WTC11 (cell line): Measurements from ENCODE around the gene TMPRSS6. TPM values are rescaled to one million over a fixed set of nuclear protein-coding genes. Genes with fewer than 3 reads are reported as not detected.

Source experiments
- ATAC-seq: fragments of 200-7000 bp; cut with Tn5 transposase; 2 replicates; pipeline ENCODE4 v1.10.0; 2021; ENCODE audit warnings: mild to moderate bottlenecking, moderate library complexity
- CTCF ChIA-PET: fragments of 300-600 bp; sonication (Branson Sonifier 250); formaldehyde crosslinking; loops from one replicate; lab custom pipeline; 2021; ENCODE audit warnings: antibody characterized with exemption; lab: Charles Lee
- POLR2A ChIA-PET: fragments of 350-600 bp; sonication (Branson Sonifier 250); formaldehyde crosslinking; loops from one replicate; lab custom pipeline; 2021; ENCODE audit warnings: antibody characterized with exemption; lab: Charles Lee
- DNase-seq: peaks from one replicate; pipeline ENCODE4 v3.0.0; 2021; ENCODE audit warnings: low spot score
- H3K27ac Mint-ChIP-seq: 2 replicates; pipeline ENCODE4 v1.8.0; 2021; ENCODE audit warnings: mixed read lengths
- H3K27me3 Mint-ChIP-seq: 2 replicates; pipeline ENCODE4 v1.8.0; 2021; ENCODE audit warnings: low read depth, mild to moderate bottlenecking, moderate library complexity, mixed read lengths
- H3K36me3 Mint-ChIP-seq: 2 replicates; pipeline ENCODE4 v1.8.0; 2021; ENCODE audit warnings: mixed read lengths
- H3K4me1 Mint-ChIP-seq: 2 replicates; pipeline ENCODE4 v1.8.0; 2022; ENCODE audit warnings: mixed read lengths
- H3K4me3 Mint-ChIP-seq: 2 replicates; pipeline ENCODE4 v1.8.0; 2021; ENCODE audit warnings: mild to moderate bottlenecking, moderate library complexity, mixed read lengths
- H3K9me3 Mint-ChIP-seq: 2 replicates; pipeline ENCODE4 v1.8.0; 2021; ENCODE audit warnings: mixed read lengths
- ARID4B ChIP-seq: sonication (generic); formaldehyde crosslinking; IDR thresholded peaks from 2 replicates; pipeline ENCODE4 v1.8.0; 2023; ENCODE audit warnings: missing genetic modification reagents, mild to moderate bottlenecking, borderline replicate concordance
- E2F4 ChIP-seq: sonication (generic); formaldehyde crosslinking; IDR thresholded peaks from 2 replicates; pipeline ENCODE4 v1.8.1; 2022; ENCODE audit warnings: low read depth, mild to moderate bottlenecking, moderate library complexity, missing genetic modification reagents, borderline replicate concordance
- ELF4 ChIP-seq: sonication (generic); formaldehyde crosslinking; IDR thresholded peaks from 2 replicates; pipeline ENCODE4 v1.8.1; 2022; ENCODE audit warnings: low read depth, mild to moderate bottlenecking, moderate library complexity, missing genetic modification reagents
- FOXP1 ChIP-seq: sonication (generic); formaldehyde crosslinking; IDR thresholded peaks from 2 replicates; pipeline ENCODE4 v1.8.0; 2022; ENCODE audit warnings: missing genetic modification reagents, mild to moderate bottlenecking, moderate library complexity, borderline replicate concordance
- GABPB1 ChIP-seq: sonication (generic); formaldehyde crosslinking; IDR thresholded peaks from 2 replicates; pipeline ENCODE4 v1.8.1; 2023; ENCODE audit warnings: mild to moderate bottlenecking, missing genetic modification reagents
- GTF2I ChIP-seq: fragments of 250-450 bp; sonication (Bioruptor Pico); conservative IDR thresholded peaks from 2 replicates; pipeline ENCODE4 v1.4.0; 2021; ENCODE audit warnings: mild to moderate bottlenecking
- HMGXB4 ChIP-seq: sonication (generic); formaldehyde crosslinking; IDR thresholded peaks from 2 replicates; pipeline ENCODE4 v1.8.1; 2023; ENCODE audit warnings: mild to moderate bottlenecking, moderate library complexity, missing genetic modification reagents
- IRF1 ChIP-seq: sonication (generic); formaldehyde crosslinking; IDR thresholded peaks from 2 replicates; pipeline ENCODE4 v1.8.0; 2023; ENCODE audit warnings: missing genetic modification reagents
- IRF2 ChIP-seq: sonication (generic); formaldehyde crosslinking; IDR thresholded peaks from 2 replicates; pipeline ENCODE4 v1.8.0; 2022; ENCODE audit warnings: low read depth, missing genetic modification reagents, borderline replicate concordance
- PREB ChIP-seq: sonication (generic); formaldehyde crosslinking; IDR thresholded peaks from 2 replicates; pipeline ENCODE4 v1.8.1; 2022; ENCODE audit warnings: mild to moderate bottlenecking, missing genetic modification reagents, moderate library complexity, borderline replicate concordance
- RORB ChIP-seq: fragments of 250-450 bp; sonication (Bioruptor Pico); IDR thresholded peaks from 2 replicates; pipeline ENCODE4 v1.9.0; 2021; ENCODE audit warnings: mild to moderate bottlenecking
- SP1 ChIP-seq: sonication (generic); formaldehyde crosslinking; conservative IDR thresholded peaks from 2 replicates; pipeline ENCODE4 v1.8.1; 2022; ENCODE audit warnings: missing genetic modification reagents
- STAT6 ChIP-seq: sonication (generic); formaldehyde crosslinking; conservative IDR thresholded peaks from 2 replicates; pipeline ENCODE4 v1.8.1; 2023; ENCODE audit warnings: mild to moderate bottlenecking, low read depth, missing genetic modification reagents, moderate library complexity
- TCF7 ChIP-seq: sonication (generic); formaldehyde crosslinking; IDR thresholded peaks from 2 replicates; pipeline ENCODE4 v1.8.0; 2022; ENCODE audit warnings: mild to moderate bottlenecking, low read depth, missing genetic modification reagents, moderate library complexity
- TEAD4 ChIP-seq: sonication (generic); formaldehyde crosslinking; IDR thresholded peaks from 2 replicates; pipeline ENCODE4 v1.8.0; 2022; ENCODE audit warnings: mild to moderate bottlenecking, missing genetic modification reagents
- USF1 ChIP-seq: sonication (generic); formaldehyde crosslinking; IDR thresholded peaks from 2 replicates; pipeline ENCODE4 v1.8.0; 2022; ENCODE audit warnings: mild to moderate bottlenecking, missing genetic modification reagents
- ZMAT4 ChIP-seq: fragments of 250-450 bp; sonication (Bioruptor Pico); IDR thresholded peaks from 2 replicates; pipeline ENCODE4 v1.9.0; 2021; ENCODE audit warnings: mild to moderate bottlenecking
- ZNF121 ChIP-seq: sonication (generic); formaldehyde crosslinking; IDR thresholded peaks from 2 replicates; pipeline ENCODE4 v1.8.0; 2023; ENCODE audit warnings: missing genetic modification reagents
- ZNF219 ChIP-seq: sonication (generic); formaldehyde crosslinking; IDR thresholded peaks from 2 replicates; pipeline ENCODE4 v1.8.0; 2023; ENCODE audit warnings: missing genetic modification reagents, mild to moderate bottlenecking, borderline replicate concordance
- ZNF263 ChIP-seq: sonication (generic); formaldehyde crosslinking; IDR thresholded peaks from 2 replicates; pipeline ENCODE4 v1.8.1; 2022; ENCODE audit warnings: low read depth, mild to moderate bottlenecking, moderate library complexity, missing genetic modification reagents
- total RNA-seq: library from RNA; stranded (reverse); gene quantifications from 3 replicates; pipeline ENCODE4 v1.2.3, GENCODE V29; 2021

TMPRSS6 gene
- total RNA-seq, 1 experiment from 2014 or later = 0.11 TPM

GRCh38 chr22:37144180-37144554, 34.7 kb upstream of the TMPRSS6 start:
- POLR2A ChIA-PET = no interaction called here
- DNase-seq = no peak
- H3K36me3 Mint-ChIP-seq = no peaks in the 10 kb centered on the region
- peak; percentile 38; the same call in 1 of the 2 replicates for ATAC-seq
- H3K9me3 Mint-ChIP-seq = no peaks in the 10 kb centered on the region
- TF ChIP-seq ZNF263 = no peak
- no peak for TF ChIP-seq RORB (CRISPR knock-in tag)
- TF ChIP-seq ZMAT4 (CRISPR knock-in tag) = no peak
- no peak for TF ChIP-seq USF1 (CRISPR knock-in tag)
- no peak for TF ChIP-seq TEAD4 (CRISPR knock-in tag)
- no peak for TF ChIP-seq HMGXB4 (CRISPR knock-in tag)
- TF ChIP-seq STAT6 (CRISPR knock-in tag) = no peak
- TF ChIP-seq GTF2I (CRISPR knock-in tag) = no peak; the same call in 1 of the 2 replicates
- no peak for TF ChIP-seq GABPB1 (CRISPR knock-in tag)
- no peak for TF ChIP-seq ZNF219
- CTCF ChIA-PET = interaction anchor here (1.2 to 1.6 kb wide), 2 partner anchors 19 to 59 kb away, joined by 3 read pairs; no protein-coding TSS in a partner anchor
- no peak overlapping the region for H3K27ac Mint-ChIP-seq
- H3K4me1 Mint-ChIP-seq = 0 out of 2 replicates have a peak, but pooled peaks cover 4% of the 10 kb centered on the region
- H3K27me3 Mint-ChIP-seq = no peaks in the 10 kb centered on the region; the same call in none of the 2 replicates
- no peak overlapping the region for H3K4me3 Mint-ChIP-seq

- CTCF ChIA-PET = interaction anchor here (0.9 to 2.5 kb wide), 2 partner anchors 15 to 17 kb away, joined by 3 to 13 read pairs; no protein-coding TSS in a partner anchor
- no peak for ATAC-seq
- no peak for TF ChIP-seq FOXP1 (CRISPR knock-in tag)
- TF ChIP-seq IRF1 (CRISPR knock-in tag) = no peak
- no peak for TF ChIP-seq E2F4 (CRISPR knock-in tag)
- no peak for TF ChIP-seq USF1 (CRISPR knock-in tag)
- TF ChIP-seq ZNF121 (CRISPR knock-in tag) = no peak
- no peak for TF ChIP-seq PREB (CRISPR knock-in tag)
- TF ChIP-seq ARID4B = no peak
- no peak for TF ChIP-seq SP1 (CRISPR knock-in tag)
- no peak for TF ChIP-seq ELF4 (CRISPR knock-in tag)
- TF ChIP-seq IRF2 = no peak
- TF ChIP-seq TCF7 (CRISPR knock-in tag) = no peak
- Mint-ChIP-seq H3K27me3 (no peaks in the 10 kb centered on the region; the same call in none of the 2 replicates), H3K27ac (no peak overlapping the region), H3K4me3 (no peak overlapping the region), H3K9me3 (no peaks in the 10 kb centered on the region), H3K4me1 (0 out of 2 replicates have a peak, but pooled peaks cover 4% of the 10 kb centered on the region), H3K36me3 (no peaks in the 10 kb centered on the region)
- POLR2A ChIA-PET = no interaction called here
- no peak for DNase-seq
Measured at GRCh38 chr22:37141971-37142370, 32.5 kb upstream of the TMPRSS6 start.
